H7 (cell line): ENCODE results near the gene SLC7A8. TPM values are rescaled to one million over a fixed set of nuclear protein-coding genes. Genes with fewer than 3 reads are reported as not detected.

Experiments
- DNase-seq: peaks from one replicate; pipeline ENCODE4 v3.0.0; 2012
- H3K27me3 ChIP-seq: 2 replicates; pipeline ENCODE4 v1.6.0; 2011; ENCODE audit warnings: mild to moderate bottlenecking, low read length; ENCODE audit not compliant: control insufficient read depth, insufficient read depth
- H3K36me3 ChIP-seq: replicated peaks from 2 replicates; pipeline ENCODE4 v1.5.1; 2011; ENCODE audit warnings: low read length; ENCODE audit not compliant: control insufficient read depth, insufficient read depth
- H3K4me3 ChIP-seq: 2 replicates; pipeline ENCODE4 v1.5.1; 2011; ENCODE audit warnings: low read depth, mild to moderate bottlenecking, control low read depth, low read length, moderate library complexity; ENCODE audit not compliant: insufficient read depth
- total RNA-seq: library from RNA; depleted of rRNA; stranded (reverse); fragments of >200 nt; shearing (Covaris generic); gene quantifications from 2 replicates; pipeline ENCODE4 v1.2.3, GENCODE V29; 2014

SLC7A8 gene
- total RNA-seq, 1 experiment from 2014 or later, result 66.7 TPM

DNA sequence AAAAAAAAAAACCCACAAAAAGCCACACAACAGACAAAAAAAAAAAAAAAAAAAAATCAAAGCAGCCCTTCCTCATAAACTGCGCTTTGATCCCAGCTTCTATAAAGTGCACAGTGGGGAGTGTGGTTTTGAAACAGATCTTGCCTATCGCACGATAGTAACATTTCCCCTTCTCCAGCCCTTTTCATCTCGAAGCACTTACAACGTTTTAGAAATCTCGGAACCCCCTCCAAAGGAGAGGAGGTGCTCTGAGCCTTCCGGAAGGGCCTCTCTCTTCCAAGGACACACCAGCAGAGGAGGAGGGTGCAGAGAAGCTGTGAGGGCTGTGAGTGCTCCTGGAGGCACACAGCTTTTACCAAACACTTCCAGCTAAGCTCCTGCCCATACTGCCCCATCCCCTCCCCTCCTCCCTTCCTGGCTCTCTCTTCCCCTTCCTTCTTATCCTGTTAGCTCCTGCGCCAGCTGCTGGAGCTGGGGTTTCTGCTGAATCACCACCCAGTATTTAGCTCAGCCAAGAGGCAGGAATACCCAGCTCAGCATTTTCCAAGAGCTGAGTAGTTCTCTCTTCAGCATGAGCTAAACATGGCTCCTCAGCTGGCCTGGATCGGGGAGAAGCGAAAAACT is 28.4 kb downstream of the SLC7A8 start:
- no peaks in the 10 kb centered on the region for H3K27me3 ChIP-seq
- H3K4me3 ChIP-seq, result no peak overlapping the region
- peaks cover 2% of the 10 kb centered on the region for H3K36me3 ChIP-seq
- DNase-seq, result peak; percentile 72

GRCh38 chr14:23153851-23154796 is 29.3 kb downstream of the SLC7A8 start:
- Histone ChIP-seq H3K36me3 (peaks cover 2% of the 10 kb centered on the region), H3K27me3 (no peaks in the 10 kb centered on the region), H3K4me3 (no peak overlapping the region)
- peak; percentile 85 for DNase-seq

DNA sequence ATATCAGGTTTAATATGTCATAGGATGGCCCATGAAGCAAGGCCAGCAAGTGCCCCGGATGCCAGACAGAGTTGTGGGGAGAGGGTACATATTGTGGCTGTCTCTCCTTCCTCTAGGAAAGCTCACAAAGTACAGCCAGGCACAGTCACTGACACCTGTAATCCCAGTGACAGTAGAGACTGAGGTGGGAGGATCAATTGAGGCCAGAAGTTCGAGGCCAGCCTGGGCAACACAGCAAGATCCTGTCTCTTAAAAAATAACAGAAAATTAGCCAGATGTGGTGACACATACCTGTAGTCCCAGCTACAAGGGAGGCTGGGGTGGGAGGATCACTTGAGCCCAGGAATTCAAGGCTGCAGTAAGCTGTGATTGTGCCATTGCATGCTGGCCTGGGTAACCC is 32.1 kb downstream of the SLC7A8 start:
- Histone ChIP-seq H3K4me3 (no peak overlapping the region), H3K36me3 (peaks cover 3% of the 10 kb centered on the region), H3K27me3 (no peaks in the 10 kb centered on the region)
- no peak for DNase-seq

DNA sequence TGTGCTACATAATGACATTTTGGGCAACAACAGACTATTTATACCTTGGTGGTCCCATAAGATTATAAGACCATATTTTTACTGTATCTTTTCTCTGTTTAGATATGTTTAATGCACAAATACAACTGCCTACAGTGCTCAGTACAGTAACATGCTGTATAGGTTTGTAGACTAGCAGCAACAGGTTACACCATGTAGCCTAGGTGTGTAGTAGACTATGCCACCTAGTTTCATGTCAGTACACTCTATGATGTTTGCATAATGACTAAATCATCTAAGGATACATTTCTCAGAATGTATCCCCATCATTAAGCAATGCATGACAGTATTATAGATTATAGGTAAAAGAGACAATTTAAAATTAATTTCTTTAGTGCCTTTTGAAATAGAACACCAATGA is 33.7 kb downstream of the SLC7A8 start:
- H3K4me3 ChIP-seq, result no peak overlapping the region
- H3K27me3 ChIP-seq, result no peaks in the 10 kb centered on the region
- DNase-seq, result no peak
- H3K36me3 ChIP-seq, result peaks cover 3% of the 10 kb centered on the region

- Histone ChIP-seq H3K4me3 (no peak overlapping the region), H3K36me3 (peaks cover 3% of the 10 kb centered on the region), H3K27me3 (no peaks in the 10 kb centered on the region)
- DNase-seq, result peak; percentile 4
These were observed 34.7 kb downstream of the SLC7A8 start for GRCh38 chr14:23148591-23149249.

DNA sequence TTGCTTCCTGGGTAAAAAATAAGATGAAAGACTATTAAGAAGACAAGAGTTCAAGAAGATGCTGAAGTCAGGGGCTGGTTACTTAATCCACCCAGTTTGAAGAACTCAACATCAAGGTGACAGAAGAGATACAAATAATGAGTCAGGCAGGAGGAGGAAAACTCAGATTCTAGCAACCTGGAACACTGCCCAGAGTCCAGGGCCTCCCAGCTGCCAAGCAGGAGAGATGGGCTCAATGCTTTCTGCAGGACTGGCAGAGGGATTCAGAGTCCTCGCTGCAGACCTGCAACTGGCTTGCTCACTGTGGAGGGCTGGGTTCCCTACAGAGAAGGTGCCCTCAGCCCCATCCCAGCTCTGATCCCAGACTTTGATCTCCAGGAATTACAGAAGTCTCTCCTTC is 35.8 kb downstream of the SLC7A8 start:
- DNase-seq, result peak; percentile 6
- H3K4me3 ChIP-seq, result no peak overlapping the region
- no peaks in the 10 kb centered on the region for H3K27me3 ChIP-seq
- H3K36me3 ChIP-seq, result peaks cover 8% of the 10 kb centered on the region

GRCh38 chr14:23146980-23147379 is 36.5 kb downstream of the SLC7A8 start:
- DNase-seq, result no peak
- no peak overlapping the region for H3K4me3 ChIP-seq
- peaks cover 8% of the 10 kb centered on the region for H3K36me3 ChIP-seq
- H3K27me3 ChIP-seq, result no peaks in the 10 kb centered on the region

GRCh38 chr14:23146351-23146910 is 37.0 kb downstream of the SLC7A8 start:
- DNase-seq, result peak; percentile 20
- Histone ChIP-seq H3K4me3 (no peak overlapping the region), H3K36me3 (peaks cover 8% of the 10 kb centered on the region), H3K27me3 (no peaks in the 10 kb centered on the region)

DNA sequence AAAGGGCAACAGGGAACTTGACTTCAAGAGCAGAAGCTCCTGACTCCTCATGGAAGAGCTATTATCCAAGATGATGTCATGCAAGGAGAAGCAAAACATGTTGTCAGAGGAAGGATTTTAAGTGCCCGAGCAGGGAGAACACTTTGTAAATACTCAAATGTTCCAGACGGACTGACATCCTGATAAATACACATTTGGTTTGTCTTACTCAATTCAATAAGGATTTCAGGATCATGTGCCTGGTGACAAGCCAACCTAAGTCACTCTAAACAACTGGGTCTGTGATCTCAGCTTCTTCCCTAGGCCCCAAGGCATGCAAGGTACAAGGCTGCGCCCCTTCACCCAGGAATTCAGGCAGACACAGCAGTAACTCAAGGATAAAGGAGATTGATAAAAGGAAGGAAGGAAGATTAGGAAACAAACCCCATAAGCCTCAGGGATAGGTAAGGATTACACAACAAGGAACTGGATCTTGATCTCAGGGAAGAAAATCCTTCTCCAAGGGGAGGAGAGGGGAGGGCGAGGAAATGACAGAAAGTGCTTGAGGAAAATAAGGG is 37.6 kb downstream of the SLC7A8 start:
- DNase-seq, result peak; percentile 11
- Histone ChIP-seq H3K4me3 (no peak overlapping the region), H3K36me3 (peaks cover 7% of the 10 kb centered on the region), H3K27me3 (no peaks in the 10 kb centered on the region)

GRCh38 chr14:23143911-23144310 is 39.5 kb downstream of the SLC7A8 start:
- peaks cover 14% of the 10 kb centered on the region for H3K36me3 ChIP-seq
- DNase-seq, result no peak
- no peak overlapping the region for H3K4me3 ChIP-seq
- H3K27me3 ChIP-seq, result no peaks in the 10 kb centered on the region

- H3K36me3 ChIP-seq, result peaks cover 16% of the 10 kb centered on the region
- no peaks in the 10 kb centered on the region for H3K27me3 ChIP-seq
- H3K4me3 ChIP-seq, result no peak overlapping the region
- no peak for DNase-seq
These were observed 40.6 kb downstream of the SLC7A8 start for GRCh38 chr14:23142826-23143225.

DNA sequence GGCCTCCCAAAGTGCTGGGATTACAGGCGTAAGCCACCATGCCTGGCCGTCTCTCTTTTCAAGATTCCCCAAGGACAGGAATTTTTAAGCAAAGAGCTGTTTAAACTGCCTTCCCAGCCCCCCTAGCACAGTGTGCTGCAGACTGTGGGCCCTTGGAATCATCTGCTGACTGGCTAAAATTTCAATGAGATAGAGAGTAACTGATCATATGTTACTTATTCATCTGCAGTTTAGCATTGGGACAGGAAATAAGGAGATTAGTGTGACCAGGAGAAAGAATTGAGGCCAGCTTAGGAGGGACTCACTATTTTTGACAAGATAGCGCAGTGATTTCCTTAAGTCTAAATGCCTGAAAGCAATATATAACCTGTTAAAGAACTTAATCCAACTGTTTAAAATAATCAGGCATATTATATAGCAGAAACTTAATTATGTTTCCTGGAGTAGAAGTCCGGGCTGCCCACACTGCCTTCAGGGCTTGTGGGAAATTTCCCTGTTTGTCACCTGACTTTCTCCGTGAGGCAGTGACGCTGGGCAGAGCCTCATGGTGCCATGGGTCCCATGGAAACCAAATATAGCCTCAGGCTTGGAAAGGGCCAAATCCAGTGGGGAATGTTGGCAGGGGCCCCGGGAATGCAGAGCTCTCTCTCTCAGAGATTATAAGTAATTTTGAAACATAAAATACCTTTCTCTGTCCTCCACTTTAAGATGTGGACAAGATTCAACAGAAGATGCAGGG is 41.6 kb downstream of the SLC7A8 start:
- DNase-seq, result no peak
- H3K27me3 ChIP-seq, result no peaks in the 10 kb centered on the region
- H3K36me3 ChIP-seq, result peaks cover 19% of the 10 kb centered on the region
- H3K4me3 ChIP-seq, result no peak overlapping the region

- H3K4me3 ChIP-seq, result no peak overlapping the region
- H3K27me3 ChIP-seq, result no peaks in the 10 kb centered on the region
- H3K36me3 ChIP-seq, result peaks cover 23% of the 10 kb centered on the region
- DNase-seq, result no peak
These were observed 43.1 kb downstream of the SLC7A8 start for GRCh38 chr14:23140371-23140770.

GRCh38 chr14:23139874-23140273 is 43.6 kb downstream of the SLC7A8 start:
- DNase-seq, result no peak
- Histone ChIP-seq H3K27me3 (no peaks in the 10 kb centered on the region), H3K4me3 (no peak overlapping the region), H3K36me3 (peaks cover 23% of the 10 kb centered on the region)
